HL-60 (cell line): ENCODE data around the gene PRDM12.

Experiments used
- DNase-seq, 2 experiments: peaks; one replicate each; pipeline ENCODE4 v3.0.0-alpha.2; 2010 to 2020; ENCODE audit warnings: low read depth in 1 of 2, low spot score in 1 of 2
- H3K27ac ChIP-seq: fragments of 250-450 bp; sonication (Bioruptor Pico); replicated peaks from 2 replicates; pipeline ENCODE4 v1.5.1; 2020; ENCODE audit warnings: mild to moderate bottlenecking, moderate library complexity
- H3K27me3 ChIP-seq: fragments of 250-450 bp; sonication (Bioruptor Pico); 2 replicates; pipeline ENCODE4 v1.5.1; 2021; ENCODE audit warnings: mild to moderate bottlenecking, moderate library complexity; ENCODE audit not compliant: insufficient read depth, poor library complexity, severe bottlenecking
- H3K4me3 ChIP-seq: replicated peaks from 2 replicates; pipeline ENCODE4 v1.5.1; 2011; ENCODE audit warnings: mild to moderate bottlenecking, control low read depth, low read length; ENCODE audit not compliant: insufficient read depth
- GABPA ChIP-seq: IDR thresholded peaks from 2 replicates; pipeline ENCODE4 v1.6.1; 2012; ENCODE audit warnings: low read depth
- POLR2AphosphoS5 ChIP-seq: IDR thresholded peaks from 2 replicates; pipeline ENCODE4 v1.6.1; 2012; ENCODE audit warnings: low read depth
- SPI1 ChIP-seq: IDR thresholded peaks from 2 replicates; pipeline ENCODE4 v1.6.1; 2012; ENCODE audit warnings: low read depth, mild to moderate bottlenecking, borderline replicate concordance
- TF ChIP-seq, protein P1 (sequence below): IDR thresholded peaks from 2 replicates; pipeline ENCODE4 v1.6.1; 2012; ENCODE audit warnings: low read depth; ENCODE audit not compliant: insufficient replicate concordance
- TF ChIP-seq, protein P2 (sequence below): IDR thresholded peaks from one replicate; pipeline ENCODE4 v1.5.1; 2011; ENCODE audit warnings: low read length, control low read depth, inconsistent platforms; ENCODE audit not compliant: insufficient read depth

Gene PRDM12

GRCh38 chr9:130680836-130681768 is 16.7 kb downstream of the PRDM12 start:
- Histone ChIP-seq H3K27me3 (peaks cover 4% of the 10 kb centered on the region), H3K27ac (peak overlapping the region; percentile 60), H3K4me3 (peak overlapping the region; percentile 61)
- no peak for TF ChIP-seq GABPA
- peak; percentile 49; the same call in 1 of the 2 replicates for TF ChIP-seq POLR2AphosphoS5
- TF ChIP-seq, protein P1, sequence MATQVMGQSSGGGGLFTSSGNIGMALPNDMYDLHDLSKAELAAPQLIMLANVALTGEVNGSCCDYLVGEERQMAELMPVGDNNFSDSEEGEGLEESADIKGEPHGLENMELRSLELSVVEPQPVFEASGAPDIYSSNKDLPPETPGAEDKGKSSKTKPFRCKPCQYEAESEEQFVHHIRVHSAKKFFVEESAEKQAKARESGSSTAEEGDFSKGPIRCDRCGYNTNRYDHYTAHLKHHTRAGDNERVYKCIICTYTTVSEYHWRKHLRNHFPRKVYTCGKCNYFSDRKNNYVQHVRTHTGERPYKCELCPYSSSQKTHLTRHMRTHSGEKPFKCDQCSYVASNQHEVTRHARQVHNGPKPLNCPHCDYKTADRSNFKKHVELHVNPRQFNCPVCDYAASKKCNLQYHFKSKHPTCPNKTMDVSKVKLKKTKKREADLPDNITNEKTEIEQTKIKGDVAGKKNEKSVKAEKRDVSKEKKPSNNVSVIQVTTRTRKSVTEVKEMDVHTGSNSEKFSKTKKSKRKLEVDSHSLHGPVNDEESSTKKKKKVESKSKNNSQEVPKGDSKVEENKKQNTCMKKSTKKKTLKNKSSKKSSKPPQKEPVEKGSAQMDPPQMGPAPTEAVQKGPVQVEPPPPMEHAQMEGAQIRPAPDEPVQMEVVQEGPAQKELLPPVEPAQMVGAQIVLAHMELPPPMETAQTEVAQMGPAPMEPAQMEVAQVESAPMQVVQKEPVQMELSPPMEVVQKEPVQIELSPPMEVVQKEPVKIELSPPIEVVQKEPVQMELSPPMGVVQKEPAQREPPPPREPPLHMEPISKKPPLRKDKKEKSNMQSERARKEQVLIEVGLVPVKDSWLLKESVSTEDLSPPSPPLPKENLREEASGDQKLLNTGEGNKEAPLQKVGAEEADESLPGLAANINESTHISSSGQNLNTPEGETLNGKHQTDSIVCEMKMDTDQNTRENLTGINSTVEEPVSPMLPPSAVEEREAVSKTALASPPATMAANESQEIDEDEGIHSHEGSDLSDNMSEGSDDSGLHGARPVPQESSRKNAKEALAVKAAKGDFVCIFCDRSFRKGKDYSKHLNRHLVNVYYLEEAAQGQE, result no peak
- TF ChIP-seq, protein P2, sequence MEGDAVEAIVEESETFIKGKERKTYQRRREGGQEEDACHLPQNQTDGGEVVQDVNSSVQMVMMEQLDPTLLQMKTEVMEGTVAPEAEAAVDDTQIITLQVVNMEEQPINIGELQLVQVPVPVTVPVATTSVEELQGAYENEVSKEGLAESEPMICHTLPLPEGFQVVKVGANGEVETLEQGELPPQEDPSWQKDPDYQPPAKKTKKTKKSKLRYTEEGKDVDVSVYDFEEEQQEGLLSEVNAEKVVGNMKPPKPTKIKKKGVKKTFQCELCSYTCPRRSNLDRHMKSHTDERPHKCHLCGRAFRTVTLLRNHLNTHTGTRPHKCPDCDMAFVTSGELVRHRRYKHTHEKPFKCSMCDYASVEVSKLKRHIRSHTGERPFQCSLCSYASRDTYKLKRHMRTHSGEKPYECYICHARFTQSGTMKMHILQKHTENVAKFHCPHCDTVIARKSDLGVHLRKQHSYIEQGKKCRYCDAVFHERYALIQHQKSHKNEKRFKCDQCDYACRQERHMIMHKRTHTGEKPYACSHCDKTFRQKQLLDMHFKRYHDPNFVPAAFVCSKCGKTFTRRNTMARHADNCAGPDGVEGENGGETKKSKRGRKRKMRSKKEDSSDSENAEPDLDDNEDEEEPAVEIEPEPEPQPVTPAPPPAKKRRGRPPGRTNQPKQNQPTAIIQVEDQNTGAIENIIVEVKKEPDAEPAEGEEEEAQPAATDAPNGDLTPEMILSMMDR, result no peak
- TF ChIP-seq SPI1, result no peak
- peak; percentile 89 to 90 for DNase-seq

GRCh38 chr9:130681769-130682420 is 17.5 kb downstream of the PRDM12 start:
- peak in 1 of 2 experiments; percentile 21 for DNase-seq
- peak overlapping the region; percentile 61 for H3K4me3 ChIP-seq
- H3K27me3 ChIP-seq, result peaks cover 4% of the 10 kb centered on the region
- peak overlapping the region; percentile 61 for H3K27ac ChIP-seq
- TF ChIP-seq POLR2AphosphoS5, result no peak
- TF ChIP-seq, protein P1, result no peak
- TF ChIP-seq SPI1, result no peak
- no peak for TF ChIP-seq GABPA

DNA sequence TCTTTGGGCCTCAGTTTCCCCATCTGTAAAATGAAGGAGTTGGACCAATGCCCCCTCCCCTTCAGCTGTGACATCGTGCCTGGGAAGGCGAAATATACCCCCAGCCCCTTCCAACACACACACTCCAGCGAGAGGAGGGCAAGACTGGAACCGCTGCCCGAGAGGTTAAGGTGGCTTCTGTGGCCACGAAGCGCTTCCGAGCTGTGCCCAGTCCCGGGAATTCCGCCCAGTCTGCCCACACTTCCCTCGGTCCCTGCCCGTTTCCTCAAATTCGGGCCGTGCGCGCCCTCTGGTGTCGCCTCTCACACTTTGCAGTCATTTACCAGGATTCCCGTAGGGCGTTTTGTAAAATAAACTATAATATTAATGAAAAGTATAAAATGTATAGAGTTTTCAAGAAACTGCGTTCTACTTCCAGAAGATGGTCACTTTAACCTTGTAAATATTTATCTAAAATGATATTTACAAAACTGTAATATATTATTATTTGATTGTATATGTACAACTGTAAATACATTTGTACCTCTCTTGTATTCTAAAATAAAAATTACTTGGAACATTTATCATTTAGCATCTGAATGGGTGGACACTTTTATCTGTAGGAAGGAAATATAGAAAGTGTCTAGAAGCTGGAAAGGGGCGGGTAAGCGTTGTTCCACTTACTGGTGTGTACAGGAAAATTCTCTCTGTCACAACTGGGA is 18.2 kb downstream of the PRDM12 start:
- peak overlapping the region; percentile 61 for H3K4me3 ChIP-seq
- TF ChIP-seq, protein P2, result peak; percentile 6
- peak; percentile 62; the same call in 1 of the 2 replicates for TF ChIP-seq SPI1
- TF ChIP-seq, protein P1, result no peak
- no peak overlapping the region for H3K27ac ChIP-seq
- H3K27me3 ChIP-seq, result peaks cover 4% of the 10 kb centered on the region
- peak in 1 of 2 experiments; percentile 64 for DNase-seq
